Stimulated activated naive CD4-positive, alpha-beta T cell (primary cell): ENCODE results near the gene ASPDH.
A peak's percentile ranks its signal among the peaks of the same experiment; 100 is the strongest.

ENCODE experiments used
- DNase-seq, 6 experiments: peaks; one replicate each; lab custom pipeline; 2025; lab: John Stamatoyannopoulos, UW

Gene ASPDH

DNA sequence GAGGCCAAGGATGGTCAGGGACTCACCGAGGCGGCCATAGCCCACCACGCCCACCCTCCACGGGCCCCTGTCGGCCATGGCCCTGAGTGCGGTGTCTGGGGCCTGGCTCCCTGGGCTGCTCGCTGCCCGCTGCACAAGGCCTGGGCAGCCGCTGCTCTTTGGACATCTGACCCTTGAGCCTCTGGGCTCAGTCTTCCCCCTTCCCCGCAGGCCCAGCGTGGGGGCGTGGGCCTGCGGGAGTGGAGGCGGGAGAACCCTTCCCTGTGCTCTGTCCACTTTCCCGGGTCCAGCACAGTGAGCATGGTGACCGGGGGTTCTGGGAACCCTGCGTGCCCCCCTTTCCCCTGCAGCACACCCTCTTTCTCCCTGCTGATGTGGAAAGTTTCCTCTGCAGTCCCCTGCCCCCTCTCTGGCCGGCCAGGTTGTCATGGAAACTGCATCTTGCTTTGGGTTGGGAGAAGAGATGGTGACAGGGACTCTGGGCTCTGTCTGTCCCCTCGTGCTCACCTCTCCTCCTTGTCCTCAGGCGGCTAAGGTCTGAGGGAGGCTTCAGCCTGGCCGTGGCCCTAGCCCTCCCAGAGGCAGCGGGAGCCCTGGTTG, at the start of gene ASPDH:
Gene ASPDH, minus strand, starts transcription at position 168 of the 600 bp plus-strand sequence. Its CDS starts 90 bp downstream, at position 78.
- DNase-seq: no peak

GRCh38 chr19:50562996-50563395, 49.3 kb upstream of the ASPDH start:
- DNase-seq: no peak

- no peak for DNase-seq
These were observed 48.6 kb upstream of the ASPDH start for GRCh38 chr19:50562329-50562728.

- DNase-seq: no peak
These were observed 45.9 kb upstream of the ASPDH start for GRCh38 chr19:50559636-50560035.

GRCh38 chr19:50558449-50558848, 44.7 kb upstream of the ASPDH start:
- DNase-seq: no peak

DNA sequence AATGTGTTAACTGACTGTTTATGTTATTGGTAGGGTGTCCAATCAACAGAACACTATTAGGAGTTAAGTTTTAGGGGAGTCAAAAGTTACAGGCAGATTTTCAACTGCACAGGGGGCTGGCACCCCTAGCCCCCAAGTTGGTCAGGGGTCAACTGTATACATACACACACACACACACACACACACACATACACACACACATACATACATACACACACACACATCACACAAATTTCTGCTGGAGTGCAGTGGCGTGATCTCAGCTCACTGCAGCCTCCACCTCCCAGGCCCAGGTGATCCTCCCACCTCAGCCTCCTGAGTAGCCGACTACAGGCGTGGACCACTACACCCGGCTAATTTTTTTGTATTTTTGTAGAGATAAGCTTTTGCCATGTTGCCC, 44.3 kb upstream of the ASPDH start:
- no peak for DNase-seq

GRCh38 chr19:50557009-50557613, 43.4 kb upstream of the ASPDH start:
- no peak for DNase-seq

DNA sequence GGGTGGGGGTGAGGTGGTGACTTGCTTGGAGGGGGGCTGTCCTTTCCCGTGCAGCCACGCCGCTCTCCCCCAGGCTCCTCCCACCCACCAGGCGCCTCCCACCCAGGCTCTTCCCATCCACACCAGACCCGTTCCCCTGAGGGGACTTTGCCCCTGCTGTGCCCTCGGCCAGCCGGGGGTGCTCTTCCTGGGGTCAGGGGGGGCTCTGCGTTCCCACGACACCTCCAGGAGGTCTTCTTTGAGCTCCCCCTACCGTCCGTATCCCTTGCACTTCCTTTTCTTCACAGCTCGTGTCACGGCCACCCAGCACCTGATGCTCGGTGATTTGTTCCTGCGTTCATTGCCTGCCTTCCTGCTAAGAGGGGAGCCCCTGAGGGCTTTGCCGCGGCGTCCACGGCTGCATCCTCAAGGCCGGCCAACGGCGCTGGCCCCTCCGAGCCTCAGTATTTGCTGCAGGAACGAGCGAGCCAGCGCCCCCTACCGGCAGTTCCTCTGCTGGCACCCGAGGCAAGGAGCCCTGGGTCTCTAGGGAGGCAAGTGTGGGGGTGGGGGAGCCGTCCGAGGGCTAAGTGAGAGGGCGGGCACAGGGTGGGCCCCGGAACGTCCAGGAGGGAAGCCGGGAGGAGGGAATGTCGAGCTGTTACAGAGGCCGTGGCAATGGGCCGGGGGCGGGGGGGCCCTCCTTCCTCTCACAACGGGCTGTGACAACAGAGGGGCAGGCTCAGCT, 42.7 kb upstream of the ASPDH start:
- DNase-seq: peak; percentile 33 to 75 (median 60)

DNA sequence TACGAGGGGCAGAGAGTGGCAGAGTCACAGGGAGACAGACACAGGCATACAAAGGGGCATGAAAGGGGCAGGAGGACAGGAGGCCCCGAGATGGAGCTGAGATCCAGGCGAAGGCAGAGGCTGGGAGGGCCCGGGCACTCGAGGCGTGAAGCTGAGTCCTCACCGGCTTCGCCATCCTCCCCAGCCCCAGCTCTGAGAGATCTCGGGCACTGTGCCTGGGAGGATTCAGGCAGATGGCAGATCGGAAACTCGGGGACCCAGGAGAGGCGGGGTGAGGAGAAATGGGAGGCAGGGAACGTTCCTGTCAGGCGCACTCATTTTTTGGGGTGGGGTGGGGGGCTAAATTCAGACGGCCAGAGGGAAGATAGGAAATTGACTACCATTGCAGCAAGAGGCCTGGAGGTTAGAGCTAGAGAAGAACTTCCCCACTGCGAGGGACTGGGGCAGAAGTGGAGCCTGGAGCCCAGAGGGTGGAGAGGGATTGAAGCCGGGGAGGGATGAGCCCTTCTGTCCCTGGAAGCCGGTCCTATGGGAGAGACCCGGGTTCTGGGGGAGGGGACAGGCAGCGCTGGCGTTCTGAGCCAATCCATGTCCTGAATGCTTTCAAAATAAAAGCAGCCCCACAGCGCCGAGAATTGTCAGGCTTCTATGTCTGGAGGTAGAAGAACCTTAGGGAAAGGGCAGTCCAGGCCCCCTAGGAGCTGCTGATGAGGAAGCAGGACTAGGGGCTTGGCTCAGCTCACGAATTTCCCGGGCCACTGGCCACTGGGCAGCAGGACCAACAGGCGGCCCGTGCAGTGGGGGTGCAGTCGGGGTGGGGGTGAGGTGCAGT, 42.0 kb upstream of the ASPDH start:
- DNase-seq: no peak

GRCh38 chr19:50555033-50555432, 41.3 kb upstream of the ASPDH start:
- no peak for DNase-seq

DNA sequence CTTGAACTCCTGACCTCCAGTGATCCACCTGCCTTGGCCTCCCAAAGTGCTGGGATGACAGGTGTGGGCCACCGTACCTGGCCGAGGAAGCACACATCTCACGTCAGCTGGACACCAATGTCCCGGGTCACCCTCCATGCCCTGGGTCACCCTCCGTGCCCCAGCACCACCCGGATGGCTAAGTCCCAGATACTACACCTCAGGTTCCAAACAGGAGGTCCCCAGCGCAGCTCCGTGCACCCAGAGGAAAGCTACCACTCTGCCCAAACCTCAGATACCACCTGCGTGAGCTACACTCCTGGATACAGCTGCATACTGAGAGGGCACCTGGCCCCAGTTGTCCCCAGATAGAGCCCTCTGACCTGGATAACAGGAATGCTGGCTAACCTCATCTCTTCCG, 40.5 kb upstream of the ASPDH start:
- DNase-seq: no peak

- no peak for DNase-seq
These were observed 39.5 kb upstream of the ASPDH start for GRCh38 chr19:50553134-50553703.

- no peak for DNase-seq
These were observed 38.8 kb upstream of the ASPDH start for GRCh38 chr19:50552540-50552939.

DNA sequence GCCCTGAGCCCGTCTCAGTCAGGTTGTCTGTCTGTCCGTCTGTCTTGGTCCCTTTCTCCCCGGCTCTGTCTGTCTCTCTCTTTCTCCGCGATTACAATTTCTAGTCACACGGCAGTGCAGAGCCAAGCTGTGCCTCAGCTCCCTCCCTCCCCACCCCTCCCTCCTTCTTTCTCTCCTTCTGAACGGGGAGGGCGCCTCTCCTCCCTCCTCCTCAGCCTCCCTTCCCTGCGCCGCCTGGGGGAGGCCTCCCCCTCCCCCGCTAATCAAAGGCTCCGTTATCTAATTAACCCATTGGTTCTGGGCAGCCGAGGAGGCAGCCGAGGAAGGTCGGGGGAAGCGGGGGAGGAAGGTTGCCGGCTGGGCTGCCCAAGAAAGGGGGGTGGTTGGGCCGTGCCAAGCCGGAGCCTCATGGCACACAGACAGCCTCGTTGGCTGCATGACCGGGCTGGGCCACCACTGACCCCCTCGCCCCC, 38.0 kb upstream of the ASPDH start:
- DNase-seq: no peak

GRCh38 chr19:50551034-50551714, 37.5 kb upstream of the ASPDH start:
- DNase-seq: no peak

- no peak for DNase-seq
These were observed 36.9 kb upstream of the ASPDH start for GRCh38 chr19:50550594-50550966.

GRCh38 chr19:50549927-50550593, 36.3 kb upstream of the ASPDH start:
- DNase-seq: no peak

- DNase-seq: no peak
These were observed 35.6 kb upstream of the ASPDH start for GRCh38 chr19:50549059-50549926.

- no peak for DNase-seq
These were observed 34.7 kb upstream of the ASPDH start for GRCh38 chr19:50548191-50549058.
